Measurements from ENCODE around the gene SCO2. TPM values are rescaled to one million over a fixed set of nuclear protein-coding genes. Genes with fewer than 3 reads are reported as not detected.

Gene SCO2
- total and polyA plus RNA-seq, 2 donors, result 0.79 to 3.3 TPM

GRCh38 chr22:50508897-50509296 is 16.5 kb downstream of the SCO2 start:
- Histone ChIP-seq H3K4me3 (ENCODE audit: low read depth, low read length) (peak overlapping the region; percentile 77), H3K4me1 (ENCODE audit: insufficient read depth) (no peaks in the 10 kb centered on the region), H3K36me3 (ENCODE audit: insufficient read depth) (peaks cover 3% of the 10 kb centered on the region), H3K27ac (ENCODE audit: low read depth) (no peak overlapping the region)
- DNase-seq (ENCODE audit: extremely low spot score), result no peak
- 7% methylated on average over 3 of the region's 3 CpGs for WGBS

GRCh38 chr22:50507991-50508884 is 17.2 kb downstream of the SCO2 start, which contains the start of gene NCAPH2:
TSS of gene NCAPH2 (plus strand) at chr22:50508224. CDS start at chr22:50508338, 114 bp downstream.
- peak; percentile 87 for DNase-seq (ENCODE audit: extremely low spot score)
- WGBS, result under 1% methylated on average over 75 of the region's 76 CpGs
- peak within 1 kb of the TSS; percentile 78 for H3K4me3 ChIP-seq (ENCODE audit: low read depth, low read length)
- no peaks in the 10 kb centered on the region for H3K4me1 ChIP-seq (ENCODE audit: insufficient read depth)
- peaks cover 9% of the 10 kb centered on the region for H3K36me3 ChIP-seq (ENCODE audit: insufficient read depth)
- peak within 1 kb of the TSS; percentile 96 for H3K27ac ChIP-seq (ENCODE audit: low read depth)

- peak within 1 kb of the TSS; percentile 78 for H3K4me3 ChIP-seq (ENCODE audit: low read depth, low read length)
- peak; percentile 39 for DNase-seq (ENCODE audit: extremely low spot score)
- 2% methylated on average over 52 of the region's 62 CpGs for WGBS
- H3K4me1 ChIP-seq (ENCODE audit: insufficient read depth), result no peaks in the 10 kb centered on the region
- peaks cover 9% of the 10 kb centered on the region for H3K36me3 ChIP-seq (ENCODE audit: insufficient read depth)
- peak within 1 kb of the TSS; percentile 96 for H3K27ac ChIP-seq (ENCODE audit: low read depth)
Observed at GRCh38 chr22:50507421-50507990, 17.9 kb downstream of the SCO2 start, which contains the start of gene LMF2. TSS of gene LMF2 (minus strand) at chr22:50507702. CDS start at chr22:50507675, 27 bp downstream.

- no peaks in the 10 kb centered on the region for H3K4me1 ChIP-seq (ENCODE audit: insufficient read depth)
- peaks cover 9% of the 10 kb centered on the region for H3K36me3 ChIP-seq (ENCODE audit: insufficient read depth)
- no peak for DNase-seq (ENCODE audit: extremely low spot score)
- H3K27ac ChIP-seq (ENCODE audit: low read depth), result peak overlapping the region; percentile 92
- H3K4me3 ChIP-seq (ENCODE audit: low read depth, low read length), result peak overlapping the region; percentile 78
- WGBS, result 28% methylated on average over 21 of the region's 21 CpGs
Observed at GRCh38 chr22:50506611-50507420, 18.6 kb downstream of the SCO2 start.

- H3K36me3 ChIP-seq (ENCODE audit: insufficient read depth), result peaks cover 9% of the 10 kb centered on the region
- H3K4me3 ChIP-seq (ENCODE audit: low read depth, low read length), result peak overlapping the region; percentile 78
- 87% methylated on average over 41 of the region's 41 CpGs for WGBS
- H3K4me1 ChIP-seq (ENCODE audit: insufficient read depth), result no peaks in the 10 kb centered on the region
- no peak for DNase-seq (ENCODE audit: extremely low spot score)
- H3K27ac ChIP-seq (ENCODE audit: low read depth), result no peak overlapping the region
Observed at GRCh38 chr22:50505776-50506610, 19.4 kb downstream of the SCO2 start.

GRCh38 chr22:50505276-50505775 is 20.1 kb downstream of the SCO2 start:
- Histone ChIP-seq H3K4me3 (ENCODE audit: low read depth, low read length) (no peak overlapping the region), H3K27ac (ENCODE audit: low read depth) (no peak overlapping the region), H3K36me3 (ENCODE audit: insufficient read depth) (peaks cover 9% of the 10 kb centered on the region), H3K4me1 (ENCODE audit: insufficient read depth) (no peaks in the 10 kb centered on the region)
- no peak for DNase-seq (ENCODE audit: extremely low spot score)
- 91% methylated on average over 14 of the region's 14 CpGs for WGBS

GRCh38 chr22:50504369-50505211 is 20.8 kb downstream of the SCO2 start:
- no peaks in the 10 kb centered on the region for H3K4me1 ChIP-seq (ENCODE audit: insufficient read depth)
- WGBS, result 89% methylated on average over 44 of the region's 44 CpGs
- H3K4me3 ChIP-seq (ENCODE audit: low read depth, low read length), result no peak overlapping the region
- no peak for DNase-seq (ENCODE audit: extremely low spot score)
- H3K27ac ChIP-seq (ENCODE audit: low read depth), result no peak overlapping the region
- peaks cover 9% of the 10 kb centered on the region for H3K36me3 ChIP-seq (ENCODE audit: insufficient read depth)

- DNase-seq (ENCODE audit: extremely low spot score), result no peak
- no peak overlapping the region for H3K4me3 ChIP-seq (ENCODE audit: low read depth, low read length)
- H3K4me1 ChIP-seq (ENCODE audit: insufficient read depth), result no peaks in the 10 kb centered on the region
- H3K27ac ChIP-seq (ENCODE audit: low read depth), result no peak overlapping the region
- H3K36me3 ChIP-seq (ENCODE audit: insufficient read depth), result peaks cover 9% of the 10 kb centered on the region
- 86% methylated on average over 26 of the region's 26 CpGs for WGBS
Observed at GRCh38 chr22:50503475-50504145, 21.8 kb downstream of the SCO2 start.

GRCh38 chr22:50502628-50503474 is 22.5 kb downstream of the SCO2 start:
- no peak overlapping the region for H3K27ac ChIP-seq (ENCODE audit: low read depth)
- no peak for DNase-seq (ENCODE audit: extremely low spot score)
- peaks cover 1% of the 10 kb centered on the region for H3K4me1 ChIP-seq (ENCODE audit: insufficient read depth)
- H3K4me3 ChIP-seq (ENCODE audit: low read depth, low read length), result no peak overlapping the region
- 79% methylated on average over 24 of the region's 24 CpGs for WGBS
- H3K36me3 ChIP-seq (ENCODE audit: insufficient read depth), result peaks cover 9% of the 10 kb centered on the region

- H3K27ac ChIP-seq (ENCODE audit: low read depth), result no peak overlapping the region
- H3K4me1 ChIP-seq (ENCODE audit: insufficient read depth), result peaks cover 1% of the 10 kb centered on the region
- peaks cover 9% of the 10 kb centered on the region for H3K36me3 ChIP-seq (ENCODE audit: insufficient read depth)
- no peak overlapping the region for H3K4me3 ChIP-seq (ENCODE audit: low read depth, low read length)
- WGBS, result 75% methylated on average over 6 of the region's 6 CpGs
- no peak for DNase-seq (ENCODE audit: extremely low spot score)
Observed at GRCh38 chr22:50502096-50502495, 23.3 kb downstream of the SCO2 start.

GRCh38 chr22:50500452-50500851 is 24.9 kb downstream of the SCO2 start:
- Histone ChIP-seq H3K36me3 (ENCODE audit: insufficient read depth) (peaks cover 8% of the 10 kb centered on the region), H3K4me1 (ENCODE audit: insufficient read depth) (peaks cover 1% of the 10 kb centered on the region), H3K4me3 (ENCODE audit: low read depth, low read length) (no peak overlapping the region), H3K27ac (ENCODE audit: low read depth) (no peak overlapping the region)
- no peak for DNase-seq (ENCODE audit: extremely low spot score)
- WGBS, result 87% methylated on average over 12 of the region's 12 CpGs
